Tibial nerve (tissue), 3 donors: ENCODE results near the gene L3HYPDH.

ENCODE experiments used
- CTCF ChIP-seq, 5 experiments: fragments of 200-600 bp in 3 of 5; fragments of 450-650 bp in 2 of 5; sonication (generic) in 3 of 5; IDR thresholded peaks; one replicate each; pipeline ENCODE4 v1.5.1; 2016 to 2019; ENCODE audit warnings: antibody characterized with exemption in 5 of 5, mild to moderate bottlenecking in 3 of 5, moderate library complexity in 2 of 5
- POLR2A ChIP-seq, 2 donors: fragments of 450-650 bp; IDR thresholded peaks; one replicate each; pipeline ENCODE4 v1.6.1; 2017; ENCODE audit warnings: antibody characterized with exemption in 2 of 2, mild to moderate bottlenecking in 2 of 2, moderate library complexity in 2 of 2

- no peak for TF ChIP-seq CTCF (IDR thresholded peaks at IDR 0.05)
- TF ChIP-seq POLR2A (IDR thresholded peaks at IDR 0.05): no peak
These were observed 8.2 kb upstream of the L3HYPDH start for GRCh38 chr14:59492384-59492783.
